Measurements from ENCODE around the gene NRN1L. TPM values are rescaled to one million over a fixed set of nuclear protein-coding genes. Genes with fewer than 3 reads are reported as not detected.

Gene NRN1L
- total RNA-seq, 1 donor from 2014 or later = not detected

GRCh38 chr16:67871256-67871655, 13.4 kb upstream of the NRN1L start:
- TF ChIP-seq CTCF (IDR thresholded peaks at IDR 0.05; ENCODE audit: unreplicated experiment) = no peak
- H3K36me3 Mint-ChIP-seq = peaks cover 7% of the 10 kb centered on the region
- no peak overlapping the region for H3K4me3 Mint-ChIP-seq
- H3K4me1 Mint-ChIP-seq = peaks cover 15% of the 10 kb centered on the region
- no peaks in the 10 kb centered on the region for H3K9me3 Mint-ChIP-seq
- no peaks in the 10 kb centered on the region for H3K27me3 Mint-ChIP-seq (ENCODE audit: low read depth)
- H3K27ac Mint-ChIP-seq = no peak overlapping the region
- no peak for DNase-seq (ENCODE audit: low spot score in 2 of 2, unreplicated experiment in 2 of 2)

GRCh38 chr16:67872131-67872630, 12.5 kb upstream of the NRN1L start:
- Mint-ChIP-seq H3K27ac (peak overlapping the region; percentile 82), H3K4me3 (peak overlapping the region; percentile 94), H3K36me3 (peaks cover 7% of the 10 kb centered on the region), H3K27me3 (ENCODE audit: low read depth) (no peaks in the 10 kb centered on the region), H3K9me3 (no peaks in the 10 kb centered on the region), H3K4me1 (peaks cover 15% of the 10 kb centered on the region)
- no peak for TF ChIP-seq CTCF (IDR thresholded peaks at IDR 0.05; ENCODE audit: unreplicated experiment)
- DNase-seq (ENCODE audit: low spot score in 2 of 2, unreplicated experiment in 2 of 2) = no peak

- peak within 1 kb of the TSS; percentile 94 for H3K4me3 Mint-ChIP-seq
- peak within 1 kb of the TSS; percentile 94 for H3K27ac Mint-ChIP-seq
- H3K9me3 Mint-ChIP-seq = no peaks in the 10 kb centered on the region
- TF ChIP-seq CTCF (IDR thresholded peaks at IDR 0.05; ENCODE audit: unreplicated experiment) = no peak
- H3K4me1 Mint-ChIP-seq = peaks cover 15% of the 10 kb centered on the region
- H3K36me3 Mint-ChIP-seq = peaks cover 10% of the 10 kb centered on the region
- H3K27me3 Mint-ChIP-seq (ENCODE audit: low read depth) = no peaks in the 10 kb centered on the region
- DNase-seq (ENCODE audit: low spot score in 2 of 2, unreplicated experiment in 2 of 2) = peak; percentile 41 to 76
These were observed 11.9 kb upstream of the NRN1L start, which contains the start of gene EDC4 for GRCh38 chr16:67872631-67873434. TSS of gene EDC4 (plus strand) at chr16:67873052. CDS start at chr16:67873262, 210 bp downstream.

- Mint-ChIP-seq H3K4me1 (peaks cover 15% of the 10 kb centered on the region), H3K27ac (peak overlapping the region; percentile 94), H3K36me3 (peaks cover 10% of the 10 kb centered on the region), H3K27me3 (ENCODE audit: low read depth) (no peaks in the 10 kb centered on the region), H3K4me3 (peak overlapping the region; percentile 94), H3K9me3 (no peaks in the 10 kb centered on the region)
- TF ChIP-seq CTCF (IDR thresholded peaks at IDR 0.05; ENCODE audit: unreplicated experiment) = no peak
- DNase-seq (ENCODE audit: low spot score in 2 of 2, unreplicated experiment in 2 of 2) = no peak
These were observed 11.0 kb upstream of the NRN1L start for GRCh38 chr16:67873435-67874370.

GRCh38 chr16:67874372-67874771, 10.3 kb upstream of the NRN1L start:
- Mint-ChIP-seq H3K27me3 (ENCODE audit: low read depth) (no peaks in the 10 kb centered on the region), H3K36me3 (peaks cover 14% of the 10 kb centered on the region)

More at GRCh38 chr16:67874372-67874771, 10.3 kb upstream of the NRN1L start:
- H3K4me1 Mint-ChIP-seq = peaks cover 15% of the 10 kb centered on the region
- no peak for DNase-seq (ENCODE audit: low spot score in 2 of 2, unreplicated experiment in 2 of 2)
- H3K4me3 Mint-ChIP-seq = peak overlapping the region; percentile 94
- no peaks in the 10 kb centered on the region for H3K9me3 Mint-ChIP-seq
- peak overlapping the region; percentile 94 for H3K27ac Mint-ChIP-seq
- no peak for TF ChIP-seq CTCF (IDR thresholded peaks at IDR 0.05; ENCODE audit: unreplicated experiment)

Measured in mesothelial cell of epicardium (in vitro differentiated cells).